WTC11 (cell line): ENCODE data around the gene TYROBP. TPM values are rescaled to one million over a fixed set of nuclear protein-coding genes. Genes with fewer than 3 reads are reported as not detected.

Source experiments
- ATAC-seq: fragments of 200-7000 bp; cut with Tn5 transposase; 2 replicates; pipeline ENCODE4 v1.10.0; 2021; ENCODE audit warnings: mild to moderate bottlenecking, moderate library complexity
- CTCF ChIA-PET: fragments of 300-600 bp; sonication (Branson Sonifier 250); formaldehyde crosslinking; loops from one replicate; lab custom pipeline; 2021; ENCODE audit warnings: antibody characterized with exemption; lab: Charles Lee
- POLR2A ChIA-PET: fragments of 350-600 bp; sonication (Branson Sonifier 250); formaldehyde crosslinking; loops from one replicate; lab custom pipeline; 2021; ENCODE audit warnings: antibody characterized with exemption; lab: Charles Lee
- DNase-seq: peaks from one replicate; pipeline ENCODE4 v3.0.0; 2021; ENCODE audit warnings: low spot score
- H3K27ac Mint-ChIP-seq: 2 replicates; pipeline ENCODE4 v1.8.0; 2021; ENCODE audit warnings: mixed read lengths
- H3K27me3 Mint-ChIP-seq: 2 replicates; pipeline ENCODE4 v1.8.0; 2021; ENCODE audit warnings: low read depth, mild to moderate bottlenecking, moderate library complexity, mixed read lengths
- H3K36me3 Mint-ChIP-seq: 2 replicates; pipeline ENCODE4 v1.8.0; 2021; ENCODE audit warnings: mixed read lengths
- H3K4me1 Mint-ChIP-seq: 2 replicates; pipeline ENCODE4 v1.8.0; 2022; ENCODE audit warnings: mixed read lengths
- H3K4me3 Mint-ChIP-seq: 2 replicates; pipeline ENCODE4 v1.8.0; 2021; ENCODE audit warnings: mild to moderate bottlenecking, moderate library complexity, mixed read lengths
- H3K9me3 Mint-ChIP-seq: 2 replicates; pipeline ENCODE4 v1.8.0; 2021; ENCODE audit warnings: mixed read lengths
- ATF1 ChIP-seq: sonication (generic); formaldehyde crosslinking; IDR thresholded peaks from 2 replicates; pipeline ENCODE4 v1.8.1; 2023; ENCODE audit warnings: mild to moderate bottlenecking, moderate library complexity, missing genetic modification reagents
- CREB1 ChIP-seq: sonication (generic); formaldehyde crosslinking; IDR thresholded peaks from 2 replicates; pipeline ENCODE4 v1.8.0; 2023; ENCODE audit warnings: mild to moderate bottlenecking, missing genetic modification reagents
- E2F5 ChIP-seq: sonication (generic); formaldehyde crosslinking; IDR thresholded peaks from 2 replicates; pipeline ENCODE4 v1.8.1; 2022; ENCODE audit warnings: mild to moderate bottlenecking, moderate library complexity, missing genetic modification reagents
- EMX1 ChIP-seq: fragments of 250-450 bp; sonication (Bioruptor Pico); IDR thresholded peaks from 2 replicates; pipeline ENCODE4 v1.8.0; 2021; ENCODE audit warnings: mild to moderate bottlenecking
- FOXP1 ChIP-seq: sonication (generic); formaldehyde crosslinking; IDR thresholded peaks from 2 replicates; pipeline ENCODE4 v1.8.0; 2022; ENCODE audit warnings: missing genetic modification reagents, mild to moderate bottlenecking, moderate library complexity, borderline replicate concordance
- GABPB1 ChIP-seq: sonication (generic); formaldehyde crosslinking; IDR thresholded peaks from 2 replicates; pipeline ENCODE4 v1.8.1; 2023; ENCODE audit warnings: mild to moderate bottlenecking, missing genetic modification reagents
- JUN ChIP-seq: sonication (generic); formaldehyde crosslinking; IDR thresholded peaks from 2 replicates; pipeline ENCODE4 v1.8.0; 2023; ENCODE audit warnings: mild to moderate bottlenecking, missing genetic modification reagents
- MXD4 ChIP-seq: fragments of 250-450 bp; sonication (Bioruptor Pico); IDR thresholded peaks from 2 replicates; pipeline ENCODE4 v1.8.0; 2021; ENCODE audit warnings: mild to moderate bottlenecking, moderate library complexity, borderline replicate concordance
- NFE2L1 ChIP-seq: sonication (generic); formaldehyde crosslinking; IDR thresholded peaks from 2 replicates; pipeline ENCODE4 v1.8.1; 2023; ENCODE audit warnings: missing genetic modification reagents
- NFYB ChIP-seq: sonication (generic); formaldehyde crosslinking; conservative IDR thresholded peaks from 2 replicates; pipeline ENCODE4 v1.8.0; 2022; ENCODE audit warnings: low read depth, missing genetic modification reagents
- OVOL2 ChIP-seq: fragments of 250-450 bp; sonication (Bioruptor Pico); IDR thresholded peaks from 2 replicates; pipeline ENCODE4 v1.9.0; 2021; ENCODE audit warnings: mild to moderate bottlenecking, borderline replicate concordance
- RELA ChIP-seq: sonication (generic); formaldehyde crosslinking; IDR thresholded peaks from 2 replicates; pipeline ENCODE4 v1.8.1; 2022; ENCODE audit warnings: missing genetic modification reagents, mild to moderate bottlenecking, borderline replicate concordance
- SMAD3 ChIP-seq: sonication (generic); formaldehyde crosslinking; IDR thresholded peaks from 2 replicates; pipeline ENCODE4 v1.8.0; 2022; ENCODE audit warnings: missing genetic modification reagents, mild to moderate bottlenecking, borderline replicate concordance
- TEAD1 ChIP-seq: sonication (generic); formaldehyde crosslinking; IDR thresholded peaks from 2 replicates; pipeline ENCODE4 v1.8.0; 2022; ENCODE audit warnings: mild to moderate bottlenecking, missing genetic modification reagents
- TP53 ChIP-seq: sonication (generic); formaldehyde crosslinking; IDR thresholded peaks from 2 replicates; pipeline ENCODE4 v1.8.1; 2023; ENCODE audit warnings: mild to moderate bottlenecking, missing genetic modification reagents
- USF2 ChIP-seq: sonication (generic); formaldehyde crosslinking; IDR thresholded peaks from 2 replicates; pipeline ENCODE4 v1.8.1; 2023; ENCODE audit warnings: mild to moderate bottlenecking, missing genetic modification reagents, moderate library complexity
- ZNF232 ChIP-seq: sonication (generic); formaldehyde crosslinking; IDR thresholded peaks from 2 replicates; pipeline ENCODE4 v1.8.0; 2022; ENCODE audit warnings: mild to moderate bottlenecking, missing genetic modification reagents
- ZNF263 ChIP-seq: sonication (generic); formaldehyde crosslinking; IDR thresholded peaks from 2 replicates; pipeline ENCODE4 v1.8.1; 2022; ENCODE audit warnings: low read depth, mild to moderate bottlenecking, moderate library complexity, missing genetic modification reagents
- ZNF423 ChIP-seq: fragments of 250-450 bp; sonication (Bioruptor Pico); IDR thresholded peaks from 2 replicates; pipeline ENCODE4 v2.1.2; 2022; ENCODE audit warnings: mild to moderate bottlenecking, moderate library complexity
- total RNA-seq: library from RNA; stranded (reverse); gene quantifications from 3 replicates; pipeline ENCODE4 v1.2.3, GENCODE V29; 2021
- TF ChIP-seq, protein P1 (sequence below): sonication (generic); formaldehyde crosslinking; IDR thresholded peaks from 2 replicates; pipeline ENCODE4 v1.8.1; 2023; ENCODE audit warnings: mild to moderate bottlenecking, missing genetic modification reagents, moderate library complexity
- TF ChIP-seq, protein P2 (sequence below): sonication (generic); formaldehyde crosslinking; conservative IDR thresholded peaks from 2 replicates; pipeline ENCODE4 v1.8.1; 2022; ENCODE audit warnings: mild to moderate bottlenecking, missing genetic modification reagents
- TF ChIP-seq, protein P3 (sequence below): sonication (generic); formaldehyde crosslinking; IDR thresholded peaks from 2 replicates; pipeline ENCODE4 v1.8.0; 2022; ENCODE audit warnings: mild to moderate bottlenecking, missing genetic modification reagents
- TF ChIP-seq, protein P4 (sequence below): sonication (generic); formaldehyde crosslinking; IDR thresholded peaks from 2 replicates; pipeline ENCODE4 v1.8.1; 2022; ENCODE audit warnings: missing genetic modification reagents, borderline replicate concordance

Gene TYROBP
- total RNA-seq, 1 experiment from 2014 or later, result 0.46 TPM

- TF ChIP-seq FOXP1, result no peak
These were observed 22.2 kb downstream of the TYROBP start (continued) for GRCh38 chr19:35885904-35886303.

- POLR2A ChIA-PET, result no interaction called here
- no peak overlapping the region for H3K27ac Mint-ChIP-seq
These were observed 22.8 kb downstream of the TYROBP start for GRCh38 chr19:35885225-35885738.

DNA sequence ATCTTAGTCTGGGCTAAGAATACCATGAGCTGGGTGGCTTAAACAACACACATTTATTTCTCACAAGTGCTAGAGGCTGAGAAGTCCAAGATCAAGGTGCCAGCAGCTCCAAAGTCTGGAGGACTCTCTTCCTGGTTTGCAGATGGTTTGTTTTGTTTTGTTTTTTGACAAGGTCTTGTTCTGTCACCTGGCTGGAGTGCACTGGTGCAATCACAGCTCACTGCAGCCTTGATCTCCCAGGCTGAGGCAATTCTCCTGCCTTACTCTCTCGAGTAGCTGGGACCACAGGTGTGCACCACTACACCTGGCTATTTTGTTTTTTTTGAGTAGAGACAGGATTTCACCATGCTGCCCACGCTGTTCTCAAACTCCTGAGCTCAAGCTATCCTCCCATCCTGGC lies 24.2 kb downstream of the TYROBP start:
- DNase-seq, result no peak
- H3K27ac Mint-ChIP-seq, result no peak overlapping the region
- TF ChIP-seq E2F5 (CRISPR knock-in tag) (no peak), EMX1 (CRISPR knock-in tag) (0 out of 2 replicates have a peak, but pooled peaks have one; percentile 30), USF2 (no peak), TEAD1 (no peak)
- TF ChIP-seq, all 79 proteins: peak for 1
- Mint-ChIP-seq H3K36me3 (peaks cover 20% of the 10 kb centered on the region), H3K27me3 (peaks cover 11% of the 10 kb centered on the region), H3K4me1 (peaks cover 8% of the 10 kb centered on the region), H3K9me3 (no peaks in the 10 kb centered on the region), H3K4me3 (no peak overlapping the region)
- ATAC-seq, result no peak
- ChIA-PET CTCF (interaction anchor here (1.1 kb wide), 1 partner anchor 47 kb away, joined by 5 read pairs; no protein-coding TSS in a partner anchor), POLR2A (interaction anchor here (0.7 to 0.8 kb wide), 3 partner anchors 90 to 136 kb away, joined by 3 to 4 read pairs (median 3); no protein-coding TSS in a partner anchor)

More at GRCh38 chr19:35885225-35885738, 22.8 kb downstream of the TYROBP start:
- no peak overlapping the region for H3K4me3 Mint-ChIP-seq
- H3K9me3 Mint-ChIP-seq, result no peaks in the 10 kb centered on the region
- H3K4me1 Mint-ChIP-seq, result no peaks in the 10 kb centered on the region
- CTCF ChIA-PET, result no interaction called here
- peaks cover 30% of the 10 kb centered on the region for H3K36me3 Mint-ChIP-seq
- TF ChIP-seq RELA (CRISPR knock-in tag), result no peak
- TF ChIP-seq GABPB1, result no peak
- TF ChIP-seq JUN, result no peak
- no peak for TF ChIP-seq TP53 (CRISPR knock-in tag)
- no peak for TF ChIP-seq NFE2L1 (CRISPR knock-in tag)
- TF ChIP-seq OVOL2, result no peak
- TF ChIP-seq ZNF423 (CRISPR knock-in tag), result no peak
- TF ChIP-seq, protein P1, sequence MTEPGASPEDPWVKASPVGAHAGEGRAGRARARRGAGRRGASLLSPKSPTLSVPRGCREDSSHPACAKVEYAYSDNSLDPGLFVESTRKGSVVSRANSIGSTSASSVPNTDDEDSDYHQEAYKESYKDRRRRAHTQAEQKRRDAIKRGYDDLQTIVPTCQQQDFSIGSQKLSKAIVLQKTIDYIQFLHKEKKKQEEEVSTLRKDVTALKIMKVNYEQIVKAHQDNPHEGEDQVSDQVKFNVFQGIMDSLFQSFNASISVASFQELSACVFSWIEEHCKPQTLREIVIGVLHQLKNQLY (CRISPR knock-in tag), result no peak
- TF ChIP-seq CREB1 (CRISPR knock-in tag), result no peak
- TF ChIP-seq, protein P2, sequence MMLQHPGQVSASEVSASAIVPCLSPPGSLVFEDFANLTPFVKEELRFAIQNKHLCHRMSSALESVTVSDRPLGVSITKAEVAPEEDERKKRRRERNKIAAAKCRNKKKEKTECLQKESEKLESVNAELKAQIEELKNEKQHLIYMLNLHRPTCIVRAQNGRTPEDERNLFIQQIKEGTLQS (CRISPR knock-in tag), result no peak
- no peak for TF ChIP-seq SMAD3
- no peak for TF ChIP-seq ZNF232 (CRISPR knock-in tag)
- no peak for TF ChIP-seq ZNF263 (CRISPR knock-in tag)
- no peak for TF ChIP-seq MXD4
- TF ChIP-seq EMX1 (CRISPR knock-in tag), result no peak
- TF ChIP-seq NFYB (CRISPR knock-in tag), result no peak
- TF ChIP-seq, protein P3, sequence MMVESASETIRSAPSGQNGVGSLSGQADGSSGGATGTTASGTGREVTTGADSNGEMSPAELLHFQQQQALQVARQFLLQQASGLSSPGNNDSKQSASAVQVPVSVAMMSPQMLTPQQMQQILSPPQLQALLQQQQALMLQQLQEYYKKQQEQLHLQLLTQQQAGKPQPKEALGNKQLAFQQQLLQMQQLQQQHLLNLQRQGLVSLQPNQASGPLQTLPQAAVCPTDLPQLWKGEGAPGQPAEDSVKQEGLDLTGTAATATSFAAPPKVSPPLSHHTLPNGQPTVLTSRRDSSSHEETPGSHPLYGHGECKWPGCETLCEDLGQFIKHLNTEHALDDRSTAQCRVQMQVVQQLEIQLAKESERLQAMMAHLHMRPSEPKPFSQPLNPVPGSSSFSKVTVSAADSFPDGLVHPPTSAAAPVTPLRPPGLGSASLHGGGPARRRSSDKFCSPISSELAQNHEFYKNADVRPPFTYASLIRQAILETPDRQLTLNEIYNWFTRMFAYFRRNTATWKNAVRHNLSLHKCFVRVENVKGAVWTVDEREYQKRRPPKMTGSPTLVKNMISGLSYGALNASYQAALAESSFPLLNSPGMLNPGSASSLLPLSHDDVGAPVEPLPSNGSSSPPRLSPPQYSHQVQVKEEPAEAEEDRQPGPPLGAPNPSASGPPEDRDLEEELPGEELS (CRISPR knock-in tag), result no peak
- TF ChIP-seq, protein P4, sequence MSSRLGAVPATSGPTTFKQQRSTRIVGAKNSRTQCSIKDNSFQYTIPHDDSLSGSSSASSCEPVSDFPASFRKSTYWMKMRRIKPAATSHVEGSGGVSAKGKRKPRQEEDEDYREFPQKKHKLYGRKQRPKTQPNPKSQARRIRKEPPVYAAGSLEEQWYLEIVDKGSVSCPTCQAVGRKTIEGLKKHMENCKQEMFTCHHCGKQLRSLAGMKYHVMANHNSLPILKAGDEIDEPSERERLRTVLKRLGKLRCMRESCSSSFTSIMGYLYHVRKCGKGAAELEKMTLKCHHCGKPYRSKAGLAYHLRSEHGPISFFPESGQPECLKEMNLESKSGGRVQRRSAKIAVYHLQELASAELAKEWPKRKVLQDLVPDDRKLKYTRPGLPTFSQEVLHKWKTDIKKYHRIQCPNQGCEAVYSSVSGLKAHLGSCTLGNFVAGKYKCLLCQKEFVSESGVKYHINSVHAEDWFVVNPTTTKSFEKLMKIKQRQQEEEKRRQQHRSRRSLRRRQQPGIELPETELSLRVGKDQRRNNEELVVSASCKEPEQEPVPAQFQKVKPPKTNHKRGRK, result no peak
- TF ChIP-seq ATF1 (CRISPR knock-in tag), result no peak
- TF ChIP-seq, all 79 proteins: peak for 0
- ATAC-seq (no peak), DNase-seq (no peak)
- no peaks in the 10 kb centered on the region; the same call in 1 of the 2 replicates for H3K27me3 Mint-ChIP-seq
